Testis (tissue), 3 donors: ENCODE results near the gene H3-3A. TPM values are rescaled to one million over a fixed set of nuclear protein-coding genes. Genes with fewer than 3 reads are reported as not detected.

ENCODE experiments used
- DNase-seq: peaks from one replicate; pipeline ENCODE4 v3.0.0-alpha.2; 2019
- H3K27ac ChIP-seq, 2 donors: fragments of 200-600 bp; sonication (generic); one replicate each; pipeline ENCODE4 v1.5.1; 2019
- H3K27me3 ChIP-seq: fragments of 200-600 bp; sonication (generic); one replicate; pipeline ENCODE4 v1.5.1; 2019
- H3K36me3 ChIP-seq: fragments of 200-600 bp; sonication (generic); one replicate; pipeline ENCODE4 v1.5.1; 2017; ENCODE audit warnings: low read depth; ENCODE audit errors: missing control alignments
- H3K4me1 ChIP-seq: fragments of 200-600 bp; sonication (generic); one replicate; pipeline ENCODE4 v1.5.1; 2019
- H3K4me3 ChIP-seq, 2 donors: fragments of 200-600 bp; sonication (generic); one replicate each; pipeline ENCODE4 v1.5.1; 2017 to 2019
- H3K9me3 ChIP-seq: fragments of 200-600 bp; sonication (generic); one replicate; pipeline ENCODE4 v1.5.1; 2017
- POLR2A ChIP-seq: fragments of 450-650 bp; IDR thresholded peaks from one replicate; pipeline ENCODE4 v1.6.1; 2017; ENCODE audit warnings: antibody characterized with exemption, mild to moderate bottlenecking, moderate library complexity
- WGBS, 2 donors: methylation state at CpG; one replicate each; pipeline ENCODE4 v1.1.5; 2018; 5-methylcytosine and 5-hydroxymethylcytosine counted together
- intact Hi-C: fragments of 100-400 bp; cut with DNase I; formaldehyde crosslinking; loops from one replicate; pipeline ENCODE4 v1.15.1; 2023; ENCODE audit warnings: low total_unique reads
- polyA plus RNA-seq: library from polyadenylated mRNA; stranded (reverse); fragments of 350-450 nt; fragmentation: Illumina TruSeq; extraction: RNeasy Lipid Tissue Mini Kit (QIAGEN cat#74804); gene quantifications from one replicate; pipeline ENCODE4 v1.2.3, GENCODE V29; 2014; ENCODE audit warnings: low read depth, low replicate concordance; ENCODE audit not compliant: insufficient read depth
- total RNA-seq, 2 donors: library from RNA; depleted of rRNA; stranded (reverse); fragments of >200 nt; gene quantifications; one replicate each; pipeline ENCODE4 v1.2.3, GENCODE V29; 2016
- TF ChIP-seq, protein P1 (sequence below), 3 experiments: fragments of 450-650 bp in 2 of 3; fragments of 200-600 bp in 1 of 3; sonication (generic) in 1 of 3; IDR thresholded peaks; one replicate each; pipeline ENCODE4 v1.5.1; 2016 to 2019; ENCODE audit warnings: antibody characterized with exemption in 3 of 3, mild to moderate bottlenecking in 2 of 3, moderate library complexity in 1 of 3

The H3-3A gene
- total and polyA plus RNA-seq, 3 donors from 2014 or later: 272 to 439 (median 367) TPM

- 83 to 100% methylated on average over 1 of the region's 1 CpG for WGBS, 2 donors
- TF ChIP-seq, protein P1, sequence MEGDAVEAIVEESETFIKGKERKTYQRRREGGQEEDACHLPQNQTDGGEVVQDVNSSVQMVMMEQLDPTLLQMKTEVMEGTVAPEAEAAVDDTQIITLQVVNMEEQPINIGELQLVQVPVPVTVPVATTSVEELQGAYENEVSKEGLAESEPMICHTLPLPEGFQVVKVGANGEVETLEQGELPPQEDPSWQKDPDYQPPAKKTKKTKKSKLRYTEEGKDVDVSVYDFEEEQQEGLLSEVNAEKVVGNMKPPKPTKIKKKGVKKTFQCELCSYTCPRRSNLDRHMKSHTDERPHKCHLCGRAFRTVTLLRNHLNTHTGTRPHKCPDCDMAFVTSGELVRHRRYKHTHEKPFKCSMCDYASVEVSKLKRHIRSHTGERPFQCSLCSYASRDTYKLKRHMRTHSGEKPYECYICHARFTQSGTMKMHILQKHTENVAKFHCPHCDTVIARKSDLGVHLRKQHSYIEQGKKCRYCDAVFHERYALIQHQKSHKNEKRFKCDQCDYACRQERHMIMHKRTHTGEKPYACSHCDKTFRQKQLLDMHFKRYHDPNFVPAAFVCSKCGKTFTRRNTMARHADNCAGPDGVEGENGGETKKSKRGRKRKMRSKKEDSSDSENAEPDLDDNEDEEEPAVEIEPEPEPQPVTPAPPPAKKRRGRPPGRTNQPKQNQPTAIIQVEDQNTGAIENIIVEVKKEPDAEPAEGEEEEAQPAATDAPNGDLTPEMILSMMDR (IDR thresholded peaks at IDR 0.05): no peak
- no peak for TF ChIP-seq POLR2A
- Histone ChIP-seq H3K27ac (no peak overlapping the region), H3K4me1 (no peaks in the 10 kb centered on the region), H3K36me3 (no peaks in the 10 kb centered on the region), H3K4me3 (no peak overlapping the region), H3K27me3 (no peaks in the 10 kb centered on the region), H3K9me3 (no peaks in the 10 kb centered on the region)
- DNase-seq: no peak
- intact Hi-C loops: no loop called here
These were observed 13.6 kb upstream of the H3-3A start for GRCh38 chr1:226048886-226049285.

GRCh38 chr1:226050133-226050532 lies 12.4 kb upstream of the H3-3A start:
- 82 to 92% methylated on average over 4 of the region's 4 CpGs for WGBS, 2 donors
- intact Hi-C loops: no loop called here
- no peak for DNase-seq
- H3K27ac ChIP-seq: no peak overlapping the region
- no peaks in the 10 kb centered on the region for H3K4me1 ChIP-seq
- TF ChIP-seq, protein P1 (IDR thresholded peaks at IDR 0.05): no peak
- H3K4me3 ChIP-seq: no peak overlapping the region
- no peaks in the 10 kb centered on the region for H3K27me3 ChIP-seq
- no peaks in the 10 kb centered on the region for H3K36me3 ChIP-seq
- no peaks in the 10 kb centered on the region for H3K9me3 ChIP-seq

DNA sequence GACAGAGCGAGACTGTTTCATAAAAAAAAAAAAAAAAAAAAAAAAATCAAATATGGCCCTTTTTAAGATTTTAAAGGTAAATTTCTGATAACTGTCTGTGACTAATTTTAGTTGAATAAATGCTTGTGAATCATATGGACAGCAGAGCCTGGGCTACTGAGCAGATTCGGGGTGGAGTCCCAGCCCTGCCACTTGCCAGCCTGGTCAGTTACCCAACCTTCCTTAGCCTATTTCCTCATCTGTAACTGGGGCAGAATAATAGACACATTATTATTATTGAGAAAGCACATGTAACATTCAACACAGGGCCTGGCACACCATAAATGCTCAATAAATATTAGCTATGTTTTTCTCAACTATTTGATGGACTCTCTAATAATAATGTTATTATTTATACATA lies 11.2 kb upstream of the H3-3A start:
- intact Hi-C loops: no loop called here
- no peak overlapping the region for H3K27ac ChIP-seq
- H3K27me3 ChIP-seq: no peaks in the 10 kb centered on the region
- WGBS, 2 donors: 93 to 98% methylated on average over 2 of the region's 2 CpGs
- no peak overlapping the region for H3K4me3 ChIP-seq
- no peaks in the 10 kb centered on the region for H3K4me1 ChIP-seq
- no peak for DNase-seq
- TF ChIP-seq, protein P1 (IDR thresholded peaks at IDR 0.05): no peak
- no peak for TF ChIP-seq POLR2A
- H3K36me3 ChIP-seq: no peaks in the 10 kb centered on the region
- H3K9me3 ChIP-seq: no peaks in the 10 kb centered on the region

GRCh38 chr1:226052061-226052460 lies 10.5 kb upstream of the H3-3A start:
- Histone ChIP-seq H3K36me3 (no peaks in the 10 kb centered on the region), H3K27me3 (no peaks in the 10 kb centered on the region), H3K9me3 (no peaks in the 10 kb centered on the region), H3K4me1 (no peaks in the 10 kb centered on the region), H3K27ac (no peak overlapping the region), H3K4me3 (no peak overlapping the region)
- TF ChIP-seq, protein P1 (IDR thresholded peaks at IDR 0.05): no peak
- no peak for TF ChIP-seq POLR2A
- no peak for DNase-seq
- 70 to 91% methylated on average over 1 of the region's 1 CpG for WGBS, 2 donors
- intact Hi-C loops: no loop called here

GRCh38 chr1:226054519-226055327 lies 7.8 kb upstream of the H3-3A start:
- Histone ChIP-seq H3K27me3 (no peaks in the 10 kb centered on the region), H3K4me1 (no peaks in the 10 kb centered on the region), H3K4me3 (no peak overlapping the region), H3K9me3 (no peaks in the 10 kb centered on the region), H3K27ac (no peak overlapping the region), H3K36me3 (no peaks in the 10 kb centered on the region)
- TF ChIP-seq, protein P1 (IDR thresholded peaks at IDR 0.05): no peak
- no peak for TF ChIP-seq POLR2A
- DNase-seq: no peak
- WGBS, 2 donors: 64 to 79% methylated on average over 6 of the region's 6 CpGs
- intact Hi-C loops: no loop called here
